GM18502 (cell line): ENCODE measurements around the gene SCGB2A2.

Source experiments
- ATAC-seq: cut with Tn5 transposase; IDR thresholded peaks from one replicate; pipeline ENCODE4 v1.9.1; 2021; ENCODE audit warnings: mild to moderate bottlenecking; ENCODE audit not compliant: unreplicated experiment, poor library complexity

The SCGB2A2 gene

DNA sequence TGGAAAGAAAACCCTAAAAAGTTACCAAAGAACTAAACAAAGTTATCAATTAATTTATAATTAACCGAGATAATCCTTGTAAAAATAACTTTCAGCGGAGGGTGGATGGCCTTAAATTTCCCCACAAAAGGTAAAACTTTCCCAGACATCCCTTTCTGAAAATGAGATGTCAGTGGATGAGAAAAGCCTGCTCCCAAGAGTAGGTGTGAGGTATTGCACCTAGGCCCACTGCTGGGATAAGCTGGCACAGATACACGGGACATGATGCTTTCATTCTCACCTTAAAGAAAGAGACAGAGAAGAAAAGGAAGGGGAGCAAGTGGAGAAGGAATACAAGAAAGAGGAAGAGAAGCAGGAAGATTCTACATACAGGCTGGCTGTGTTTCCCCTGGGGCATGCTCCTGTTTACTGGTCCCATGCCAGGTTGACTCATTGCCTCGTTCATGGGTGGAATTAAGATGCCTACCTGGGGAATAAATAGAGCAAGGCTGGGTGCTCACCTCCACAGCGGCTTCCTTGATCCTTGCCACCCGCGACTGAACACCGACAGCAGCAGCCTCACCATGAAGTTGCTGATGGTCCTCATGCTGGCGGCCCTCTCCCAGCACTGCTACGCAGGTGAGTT lies at the start of gene SCGB2A2:
TSS of gene SCGB2A2 (plus strand) at position 505 of the 625 bp plus-strand sequence. CDS start at position 564, 59 bp downstream.
- ATAC-seq = no peak

DNA sequence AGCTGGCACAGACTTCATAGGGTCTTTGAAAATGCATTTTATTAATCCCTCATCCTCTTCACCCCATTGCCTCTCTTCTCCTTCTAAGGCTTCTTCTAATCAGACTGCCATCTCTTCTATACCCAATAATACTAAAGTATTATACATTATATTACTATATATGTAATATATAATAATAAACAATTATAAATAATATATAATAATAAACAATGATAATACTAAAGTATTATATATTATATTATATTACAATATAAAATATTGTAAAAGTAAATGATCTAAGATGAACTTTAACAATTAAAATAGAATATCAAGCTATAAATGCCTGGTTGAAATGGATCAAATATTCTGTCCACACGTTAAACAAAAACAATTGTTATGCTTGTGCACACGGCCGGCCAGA lies 48.5 kb upstream of the SCGB2A2 start:
- no peak for ATAC-seq

DNA sequence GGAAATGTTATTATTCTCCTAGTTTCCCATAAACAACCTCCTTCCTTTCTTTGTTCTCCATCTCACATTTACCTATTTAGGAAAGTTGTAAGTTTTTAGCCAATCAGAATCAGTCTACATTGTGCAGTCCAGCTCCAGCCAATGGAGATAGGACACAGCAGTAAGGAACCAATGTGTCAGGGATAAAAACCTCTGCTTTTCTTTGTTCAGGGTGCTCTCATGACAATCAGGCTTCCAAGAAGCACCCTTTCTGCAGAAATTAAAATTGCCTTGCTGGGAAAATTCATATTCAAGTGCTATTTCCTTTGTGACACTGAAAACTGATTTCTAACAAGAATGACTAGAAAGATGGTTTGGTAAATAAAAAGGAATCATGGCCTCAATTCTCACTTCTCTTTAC lies 46.9 kb upstream of the SCGB2A2 start:
- no peak for ATAC-seq

DNA sequence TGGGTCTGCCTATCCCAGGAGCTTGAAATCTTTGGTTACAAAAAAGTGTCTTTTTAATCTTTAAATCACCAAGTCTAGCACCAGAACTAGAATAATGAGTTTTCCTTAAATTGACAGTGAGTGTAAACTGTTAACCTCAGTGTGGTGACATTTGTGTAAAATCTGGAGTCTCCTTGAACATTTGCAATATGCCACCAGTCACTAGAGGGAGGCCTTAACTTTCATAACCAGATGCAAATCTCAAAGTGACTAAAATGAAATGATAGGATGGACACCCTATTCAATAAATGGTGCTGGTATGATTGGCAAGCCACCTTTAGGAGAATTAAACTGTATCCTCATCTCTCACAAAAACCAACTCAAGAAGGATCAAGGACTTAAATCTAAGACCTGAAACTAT lies 36.2 kb upstream of the SCGB2A2 start:
- no peak for ATAC-seq

DNA sequence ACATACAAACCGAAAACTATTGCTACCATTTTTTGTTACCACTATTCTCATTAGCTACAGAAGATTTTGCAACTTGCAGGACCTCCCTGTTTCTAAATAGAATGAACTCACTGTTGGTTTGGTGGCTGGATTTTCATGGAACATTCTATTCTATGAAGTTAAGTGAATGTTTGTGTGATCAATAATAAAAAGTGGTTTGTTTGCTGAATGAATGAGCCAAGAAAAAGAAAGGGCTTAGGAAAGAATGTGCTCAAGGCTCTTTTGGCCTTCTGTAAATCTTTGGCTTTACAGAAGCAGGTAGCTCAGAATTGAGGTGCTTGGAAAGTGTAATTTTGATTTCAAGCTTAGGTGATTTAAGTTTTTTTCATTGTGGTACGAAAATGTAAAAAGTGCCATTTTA lies 33.8 kb upstream of the SCGB2A2 start:
- no peak for ATAC-seq

DNA sequence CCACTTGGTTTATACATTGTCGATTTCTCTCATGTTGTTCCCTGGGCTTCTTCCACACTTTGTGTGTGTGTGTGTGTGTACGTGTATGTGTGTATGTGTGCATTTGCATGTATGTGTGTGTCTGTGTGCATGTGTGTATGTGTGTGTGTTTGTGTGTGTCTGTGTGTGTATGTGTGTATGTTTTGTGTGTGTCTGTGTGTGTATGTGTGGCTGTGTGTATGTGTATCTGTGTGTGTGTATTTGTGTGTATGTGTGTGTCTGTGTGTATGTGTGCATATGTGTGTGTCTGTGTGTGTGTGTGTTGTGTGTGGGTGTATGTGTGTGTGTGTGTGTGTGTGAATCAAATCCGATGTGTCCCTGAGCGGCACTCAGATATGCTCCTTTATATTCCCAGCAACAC lies 32.5 kb upstream of the SCGB2A2 start:
- no peak for ATAC-seq

DNA sequence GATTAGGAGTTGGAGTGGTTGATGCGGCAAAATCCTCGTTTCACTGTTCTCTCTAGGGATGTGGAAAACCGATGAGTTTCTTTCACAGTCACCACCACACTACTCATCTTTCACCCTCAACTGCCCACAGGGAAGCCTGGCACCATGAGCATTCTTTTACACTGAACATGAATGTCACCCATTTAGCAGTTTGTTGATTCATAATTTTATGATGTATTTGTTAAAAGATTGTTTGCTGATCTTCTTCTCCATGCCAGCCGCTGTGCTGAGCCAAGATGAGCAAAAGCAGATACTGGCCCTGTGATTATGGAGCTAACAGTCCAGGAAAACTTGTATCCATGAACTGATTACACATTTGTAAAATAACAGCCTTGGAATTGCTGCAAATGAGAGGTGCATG lies 31.8 kb upstream of the SCGB2A2 start:
- ATAC-seq = no peak

DNA sequence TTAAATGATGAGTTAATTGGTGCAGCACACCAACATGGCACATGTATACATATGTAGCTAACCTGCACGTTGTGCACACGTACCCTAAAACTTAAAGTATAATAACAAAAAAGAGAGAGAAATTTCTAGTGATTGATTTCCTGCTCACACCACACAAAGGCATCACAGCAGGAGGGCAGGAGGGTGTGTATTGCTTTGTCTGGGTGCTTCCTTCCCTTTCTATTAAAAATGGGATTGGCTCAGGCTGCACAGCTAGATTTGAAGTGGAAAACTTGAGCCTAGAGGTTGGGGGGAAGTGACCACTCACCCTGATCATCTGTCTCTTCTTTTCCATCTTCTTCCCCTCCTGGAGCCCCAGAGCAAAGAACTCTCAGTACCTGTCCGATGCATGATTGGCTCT lies 28.9 kb upstream of the SCGB2A2 start:
- ATAC-seq = no peak

DNA sequence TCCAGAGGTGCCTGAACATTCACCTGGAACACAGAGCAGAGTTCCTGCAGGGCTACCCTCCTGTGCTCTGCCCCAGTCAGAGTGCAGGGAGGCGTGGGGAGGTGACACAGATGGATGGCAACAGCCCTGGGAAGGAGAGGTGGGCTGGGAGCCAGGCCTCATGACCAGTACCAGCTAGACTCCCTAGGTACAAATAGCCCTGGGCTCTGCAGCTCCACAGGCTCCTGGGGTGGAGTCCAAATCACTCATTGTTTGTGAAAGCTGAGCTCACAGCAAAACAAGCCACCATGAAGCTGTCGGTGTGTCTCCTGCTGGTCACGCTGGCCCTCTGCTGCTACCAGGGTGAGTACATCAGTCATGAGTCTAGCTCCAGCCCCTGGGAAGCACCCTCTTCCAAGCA lies 27.9 kb upstream of the SCGB2A2 start, which contains the start of gene SCGB1D2:
TSS of gene SCGB1D2 (plus strand) at position 219 of the 400 bp plus-strand sequence. CDS start at position 288, 69 bp downstream.
- no peak for ATAC-seq

DNA sequence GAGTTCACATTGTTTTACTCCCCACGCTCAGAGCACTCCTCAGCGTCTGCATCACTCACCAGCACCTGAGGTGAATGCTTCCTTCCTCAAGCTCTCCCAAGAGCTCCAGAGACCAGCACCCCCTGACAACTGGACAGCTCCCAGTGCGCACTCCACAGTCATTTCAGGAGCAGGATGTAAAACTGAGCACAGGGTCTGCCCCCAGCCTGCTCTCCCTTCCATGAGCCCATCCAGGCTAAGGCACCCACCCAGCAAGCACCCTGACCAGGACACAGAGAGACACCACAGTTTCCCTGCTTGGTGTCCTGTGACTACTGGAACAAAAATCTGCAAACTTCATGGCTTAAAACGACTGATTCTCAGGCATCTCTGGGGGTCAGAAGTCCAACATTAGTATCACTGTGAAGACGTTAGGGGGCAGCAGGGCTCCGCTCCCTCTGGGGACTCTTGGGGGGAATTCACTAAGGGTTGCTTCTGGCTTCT lies 24.6 kb upstream of the SCGB2A2 start:
- no peak for ATAC-seq

DNA sequence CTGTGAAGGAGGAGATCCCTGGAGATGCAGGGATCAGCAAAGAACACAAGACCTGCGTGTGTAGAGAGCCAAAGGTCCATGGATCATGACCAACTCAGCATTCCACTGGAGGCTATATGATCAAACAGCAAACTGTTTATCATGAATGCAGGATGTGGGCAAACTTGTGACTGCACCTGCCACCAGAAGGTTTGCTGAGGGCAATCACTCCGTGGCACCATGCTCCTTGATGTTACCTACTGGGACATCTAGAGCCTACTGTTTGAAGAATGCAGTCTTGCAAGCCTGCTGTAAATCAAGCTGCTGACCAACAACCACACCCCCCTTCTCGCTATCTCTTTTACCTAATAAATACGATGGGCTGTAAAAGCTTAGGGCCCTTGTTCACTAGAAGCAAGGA lies 18.3 kb upstream of the SCGB2A2 start:
- no peak for ATAC-seq

DNA sequence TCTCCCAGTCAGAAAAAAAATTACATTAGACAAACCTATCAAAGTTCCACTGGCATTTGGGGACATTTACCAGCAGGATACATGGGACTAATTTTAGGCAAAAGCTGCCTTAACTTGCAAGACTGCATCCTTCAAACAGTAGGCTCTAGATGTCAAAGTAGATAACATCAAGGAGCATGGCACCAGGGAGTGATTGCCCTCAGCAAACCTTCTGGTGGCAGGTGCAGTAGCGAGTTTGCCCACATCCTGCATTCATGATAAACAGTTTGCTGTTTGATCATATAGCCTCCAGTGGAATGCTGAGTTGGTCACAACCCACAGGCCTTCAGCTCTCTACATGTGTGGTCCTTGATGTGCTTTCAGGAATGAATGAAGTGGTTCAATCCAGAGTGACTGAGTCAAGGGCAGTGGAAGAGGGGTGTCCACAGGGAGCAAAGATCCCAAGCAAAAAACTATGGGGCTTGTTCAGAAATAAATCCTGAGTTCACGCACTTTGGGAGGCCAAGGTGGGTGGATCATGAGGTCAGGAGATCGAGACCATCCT lies 15.9 kb upstream of the SCGB2A2 start:
- no peak for ATAC-seq

DNA sequence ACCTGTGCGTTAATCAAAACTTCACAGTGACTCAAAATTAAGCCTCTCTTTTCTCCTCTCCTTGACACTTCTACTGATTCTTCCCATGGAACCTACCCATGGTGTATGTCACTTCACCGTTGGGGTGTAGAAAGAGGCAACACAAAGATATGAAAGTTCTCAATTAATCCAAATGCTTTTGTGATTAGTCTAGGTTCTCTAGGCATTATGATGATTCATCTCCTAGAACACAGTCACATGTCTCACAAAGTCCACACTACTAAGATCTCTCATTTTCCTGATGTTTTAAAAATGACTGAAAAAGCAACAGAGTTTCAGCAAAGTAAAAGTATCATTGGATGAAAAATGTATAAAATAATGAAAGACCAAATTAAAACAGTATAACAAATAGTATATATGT lies 13.7 kb upstream of the SCGB2A2 start:
- ATAC-seq = no peak

DNA sequence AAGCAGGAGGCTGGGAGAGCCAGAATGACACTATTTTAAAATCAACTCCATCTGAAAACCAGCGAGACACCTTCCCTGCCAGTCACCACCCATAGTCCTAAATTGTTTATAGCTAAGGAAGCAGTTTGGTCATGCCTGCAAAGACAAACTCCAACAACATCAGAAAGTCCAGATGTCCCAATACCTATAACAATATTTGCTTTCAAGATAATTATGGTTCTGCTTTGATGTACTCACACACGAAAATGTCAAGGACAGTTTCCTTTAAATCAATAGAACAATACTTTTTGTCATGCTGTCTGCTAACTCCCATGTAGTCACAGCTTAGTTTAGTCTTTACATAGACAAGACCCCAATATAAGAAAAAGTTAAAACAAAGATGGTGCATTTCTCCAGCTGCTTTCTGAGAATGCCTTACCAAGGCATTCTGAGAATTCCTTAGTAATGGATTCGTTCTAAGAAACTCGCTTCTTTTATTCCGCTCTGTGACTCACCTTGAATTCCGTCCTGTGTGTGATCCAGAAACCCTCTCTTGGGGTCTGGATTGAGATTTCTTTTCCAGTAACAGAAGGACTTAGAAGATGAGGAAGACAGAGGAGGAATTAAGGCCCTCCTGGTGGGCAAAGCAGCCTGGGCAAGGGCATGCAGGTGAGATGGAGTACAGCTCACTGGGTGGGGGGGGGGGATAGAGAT lies 9.6 kb upstream of the SCGB2A2 start:
- ATAC-seq = no peak

DNA sequence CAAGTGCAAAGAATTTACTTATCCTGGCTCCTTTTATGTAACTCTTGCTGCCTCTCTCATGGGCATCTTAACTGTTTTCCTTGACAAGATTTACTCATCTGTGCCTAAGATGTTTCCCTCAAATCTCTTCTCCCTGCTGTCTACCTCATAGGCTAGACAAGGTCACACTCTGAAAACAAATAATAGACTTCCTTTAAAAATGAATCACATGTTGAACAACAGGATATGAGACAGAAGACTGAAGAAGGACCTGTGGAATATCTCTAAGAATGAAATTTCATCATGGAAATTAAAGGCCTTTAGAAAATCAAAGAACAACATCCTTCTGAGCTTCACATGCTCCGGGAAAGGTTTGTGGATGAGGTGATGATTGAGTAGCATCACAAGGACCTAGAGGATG lies 6.0 kb upstream of the SCGB2A2 start:
- no peak for ATAC-seq

DNA sequence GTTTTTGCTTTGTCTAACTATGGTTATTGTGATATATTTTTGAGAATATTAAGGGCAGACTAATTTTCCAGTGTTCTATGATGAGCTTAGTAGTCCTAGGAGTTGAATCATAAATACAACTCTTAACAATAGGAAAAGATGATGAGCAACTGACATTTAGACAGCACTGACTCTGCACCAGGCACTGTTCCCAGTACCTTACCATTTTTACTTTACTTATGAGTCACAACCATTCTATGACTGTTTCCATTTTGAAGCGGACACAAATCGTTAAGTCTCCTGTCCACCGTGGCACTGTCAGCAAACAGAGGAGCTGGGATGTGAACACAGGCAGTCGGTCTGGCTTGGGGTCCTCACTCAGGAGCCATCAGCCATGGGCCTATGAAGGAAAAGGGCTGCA lies 3.4 kb upstream of the SCGB2A2 start:
- no peak for ATAC-seq

DNA sequence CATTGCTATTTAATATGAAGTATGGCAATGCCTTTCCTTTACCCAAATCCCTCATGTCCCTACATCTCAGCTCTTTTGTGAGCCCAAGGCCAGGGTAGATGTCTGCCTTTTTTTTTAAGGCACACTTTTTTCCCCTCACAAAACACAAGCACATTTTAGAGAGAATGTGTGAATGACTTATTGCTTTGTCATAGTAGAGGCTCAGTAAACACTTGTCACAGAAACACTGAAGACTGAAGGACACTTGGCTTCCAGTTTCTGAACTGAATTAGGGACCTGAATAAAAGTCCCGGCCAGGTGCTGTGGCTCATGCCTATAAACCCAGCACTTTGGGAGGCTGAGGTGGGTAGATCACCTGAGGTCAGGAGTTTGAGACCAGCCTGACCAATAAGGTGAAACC lies 2.9 kb upstream of the SCGB2A2 start:
- no peak for ATAC-seq

DNA sequence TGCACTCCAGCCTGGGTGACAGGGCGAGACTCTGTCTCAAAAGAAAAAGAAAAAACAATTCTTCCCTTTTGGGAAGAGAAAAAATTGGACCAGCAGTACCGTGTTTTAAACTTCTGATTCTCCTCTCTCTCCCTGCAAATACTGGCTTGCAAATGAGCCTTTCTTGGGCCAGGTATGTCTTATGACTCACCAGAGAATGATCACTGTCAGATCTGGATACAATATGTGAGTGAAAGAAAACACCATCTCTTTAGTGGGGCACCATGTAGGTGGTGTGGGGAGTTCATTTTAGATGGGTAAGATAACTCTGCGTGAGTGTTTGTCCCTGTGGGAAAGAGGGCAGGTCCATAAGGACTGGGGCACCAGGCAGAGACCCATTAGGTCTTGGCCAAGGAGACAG lies 2.4 kb upstream of the SCGB2A2 start:
- ATAC-seq = no peak

DNA sequence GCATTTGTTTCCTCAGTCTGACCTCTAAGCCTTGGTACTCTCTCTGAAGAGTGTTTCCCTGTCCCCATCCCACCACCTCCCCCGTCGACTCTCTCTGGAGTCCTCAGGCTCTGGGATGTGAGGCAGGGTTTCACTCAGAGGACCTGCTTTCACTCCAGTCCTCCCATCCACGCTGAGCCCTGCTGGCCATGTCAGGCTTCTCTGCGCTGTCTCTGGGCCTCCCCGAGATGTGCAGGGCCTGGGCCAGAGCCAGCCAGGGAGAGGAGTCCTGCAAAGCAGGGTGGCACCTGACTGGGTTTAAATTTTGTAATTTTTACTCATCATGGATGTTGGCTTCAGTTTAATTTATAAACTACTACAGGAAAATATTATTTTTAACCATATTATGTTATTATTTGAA lies 3.3 kb downstream of the SCGB2A2 start:
- ATAC-seq = no peak

DNA sequence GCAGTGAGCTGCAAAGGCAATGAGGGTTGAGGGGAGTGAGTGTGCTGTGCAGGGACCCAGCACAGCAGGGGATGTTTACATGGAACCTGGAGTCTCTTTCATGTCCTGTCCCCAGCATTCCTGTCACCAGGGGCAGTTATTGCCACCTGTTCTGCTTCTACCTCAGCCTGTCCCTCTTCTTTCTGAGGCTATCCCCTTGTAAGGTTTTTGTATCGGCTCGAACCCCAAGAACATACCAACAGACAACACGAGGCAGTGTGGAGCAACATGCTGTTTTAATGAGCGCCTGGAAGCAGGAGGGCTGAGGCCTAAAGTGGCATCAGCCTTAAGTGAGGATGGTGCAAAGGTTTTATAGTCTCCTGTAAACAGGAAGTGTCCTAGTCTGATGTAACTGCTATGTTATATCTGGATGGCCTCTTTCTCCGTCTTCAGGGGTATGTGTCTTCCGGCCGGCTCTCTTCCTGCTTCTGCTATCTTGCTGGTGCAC lies 3.9 kb downstream of the SCGB2A2 start:
- no peak for ATAC-seq

DNA sequence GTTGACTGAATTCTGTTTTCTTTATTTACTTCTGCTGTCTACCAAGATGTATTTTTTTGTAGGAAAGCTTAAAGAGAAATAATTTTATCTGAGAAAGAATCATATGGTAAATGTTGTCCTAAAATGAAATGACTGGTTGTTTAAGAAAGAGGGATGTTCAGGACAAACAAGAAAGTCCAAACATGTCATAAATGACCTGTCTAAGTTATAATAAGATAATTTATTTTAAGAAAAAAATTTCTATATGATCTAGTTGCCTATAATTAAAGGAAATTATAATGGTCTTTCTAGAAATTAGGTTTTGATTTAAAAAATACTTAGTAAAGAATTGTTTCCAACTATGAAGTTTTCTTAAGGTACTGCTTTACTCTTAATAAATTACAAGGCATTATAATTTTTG lies 10.5 kb downstream of the SCGB2A2 start:
- ATAC-seq = no peak

DNA sequence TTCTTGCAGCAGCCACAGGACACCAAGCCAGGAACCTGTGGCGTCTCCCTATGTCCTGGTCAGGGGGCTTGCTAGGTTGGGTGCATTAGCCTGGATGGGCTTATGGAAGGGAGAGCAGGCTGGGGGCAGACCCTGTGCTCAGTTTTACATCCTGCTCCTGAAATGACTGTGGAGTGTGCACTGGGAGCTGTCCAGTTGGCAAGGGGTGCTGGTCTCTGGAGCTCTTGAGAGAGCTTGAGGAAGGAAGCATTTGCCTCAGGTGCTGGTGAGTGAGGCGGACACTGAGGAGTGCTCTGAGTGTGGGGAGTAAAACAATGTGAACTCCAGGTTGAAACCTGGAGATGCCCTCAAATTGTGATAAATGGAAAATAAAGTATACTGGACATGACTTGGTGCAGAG lies 25.5 kb downstream of the SCGB2A2 start:
- ATAC-seq = no peak
